ENCODE data around the gene FOSB. TPM values are rescaled to one million over a fixed set of nuclear protein-coding genes. Genes with fewer than 3 reads are reported as not detected.
A peak's percentile ranks its signal among the peaks of the same experiment; 100 is the strongest.

FOSB gene
- total and polyA plus RNA-seq, 4 donors: 0.18 to 1.3 (median 0.40) TPM

DNA sequence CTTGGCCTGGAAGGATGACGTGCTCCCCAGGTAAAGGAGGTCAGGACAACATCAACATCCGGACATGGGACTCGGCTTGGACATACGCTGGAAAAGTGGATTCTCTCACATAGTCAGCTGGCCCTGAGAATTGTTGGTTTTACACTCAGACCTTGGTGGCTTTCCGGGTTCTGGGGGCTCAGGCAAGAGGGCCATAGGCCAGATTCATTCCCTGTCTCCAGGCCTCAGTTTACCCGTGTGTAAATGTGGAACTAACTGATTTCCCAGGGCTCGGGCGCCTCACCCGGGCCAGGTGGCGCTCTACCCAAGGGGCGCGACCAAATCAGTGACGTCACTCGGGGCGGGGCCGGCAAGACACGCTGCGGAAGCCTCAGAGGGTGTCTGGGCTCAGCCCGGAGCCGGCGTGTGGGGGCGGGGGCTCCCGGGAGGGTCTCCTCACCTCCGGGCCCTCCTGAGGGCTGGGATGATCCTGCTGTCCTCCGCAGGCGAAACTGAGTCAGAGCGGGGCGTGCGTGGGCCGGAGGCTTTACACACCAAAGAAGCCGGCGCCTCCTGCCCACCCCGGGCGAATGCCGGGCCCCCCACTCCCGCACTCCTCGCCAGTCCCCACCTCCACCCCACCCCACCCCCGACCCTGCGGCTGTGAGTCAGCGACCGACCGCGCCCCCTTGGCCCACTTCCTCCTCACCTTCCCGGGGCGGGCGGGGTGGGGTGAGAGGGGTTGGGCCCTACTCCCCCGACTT lies 38.6 kb downstream of the FOSB start:
- peak overlapping the region; percentile 52 to 85 for H3K9ac ChIP-seq (ENCODE audit: low read depth in 1 of 2, low read length in 2 of 2)
- H3K27ac ChIP-seq (ENCODE audit: low read depth in 1 of 2, low read length in 2 of 2): peak overlapping the region; percentile 88 to 89
- H3K4me1 ChIP-seq (ENCODE audit: control insufficient read depth in 4 of 4, insufficient read depth in 4 of 4, low read length in 3 of 4): peaks cover 1 to 30% (median 16%) of the 10 kb centered on the region in 4 donors
- H3K9me3 ChIP-seq (ENCODE audit: control insufficient read depth in 4 of 4, low read length in 3 of 4): no peaks in the 10 kb centered on the region
- H3K4me3 ChIP-seq (ENCODE audit: low read depth in 1 of 3, low read length in 3 of 3): peak overlapping the region; percentile 79 to 96 (median 95)
- under 1% methylated on average over 47 of the region's 47 CpGs for WGBS
- no peaks in the 10 kb centered on the region for H3K27me3 ChIP-seq (ENCODE audit: control insufficient read depth in 4 of 4, insufficient read depth in 4 of 4, low read length in 3 of 4)
- no peaks in the 10 kb centered on the region for H3K36me3 ChIP-seq (ENCODE audit: control insufficient read depth in 4 of 4, insufficient read depth in 3 of 4, low read depth in 1 of 4, low read length in 3 of 4)
- DNase-seq (ENCODE audit: low spot score): peak; percentile 96
- TF ChIP-seq, protein P1, sequence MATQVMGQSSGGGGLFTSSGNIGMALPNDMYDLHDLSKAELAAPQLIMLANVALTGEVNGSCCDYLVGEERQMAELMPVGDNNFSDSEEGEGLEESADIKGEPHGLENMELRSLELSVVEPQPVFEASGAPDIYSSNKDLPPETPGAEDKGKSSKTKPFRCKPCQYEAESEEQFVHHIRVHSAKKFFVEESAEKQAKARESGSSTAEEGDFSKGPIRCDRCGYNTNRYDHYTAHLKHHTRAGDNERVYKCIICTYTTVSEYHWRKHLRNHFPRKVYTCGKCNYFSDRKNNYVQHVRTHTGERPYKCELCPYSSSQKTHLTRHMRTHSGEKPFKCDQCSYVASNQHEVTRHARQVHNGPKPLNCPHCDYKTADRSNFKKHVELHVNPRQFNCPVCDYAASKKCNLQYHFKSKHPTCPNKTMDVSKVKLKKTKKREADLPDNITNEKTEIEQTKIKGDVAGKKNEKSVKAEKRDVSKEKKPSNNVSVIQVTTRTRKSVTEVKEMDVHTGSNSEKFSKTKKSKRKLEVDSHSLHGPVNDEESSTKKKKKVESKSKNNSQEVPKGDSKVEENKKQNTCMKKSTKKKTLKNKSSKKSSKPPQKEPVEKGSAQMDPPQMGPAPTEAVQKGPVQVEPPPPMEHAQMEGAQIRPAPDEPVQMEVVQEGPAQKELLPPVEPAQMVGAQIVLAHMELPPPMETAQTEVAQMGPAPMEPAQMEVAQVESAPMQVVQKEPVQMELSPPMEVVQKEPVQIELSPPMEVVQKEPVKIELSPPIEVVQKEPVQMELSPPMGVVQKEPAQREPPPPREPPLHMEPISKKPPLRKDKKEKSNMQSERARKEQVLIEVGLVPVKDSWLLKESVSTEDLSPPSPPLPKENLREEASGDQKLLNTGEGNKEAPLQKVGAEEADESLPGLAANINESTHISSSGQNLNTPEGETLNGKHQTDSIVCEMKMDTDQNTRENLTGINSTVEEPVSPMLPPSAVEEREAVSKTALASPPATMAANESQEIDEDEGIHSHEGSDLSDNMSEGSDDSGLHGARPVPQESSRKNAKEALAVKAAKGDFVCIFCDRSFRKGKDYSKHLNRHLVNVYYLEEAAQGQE (IDR thresholded peaks at IDR 0.05): peak; percentile 68
- TF ChIP-seq SP1 (IDR thresholded peaks at IDR 0.05) (peak; percentile 67), FOXA2 (IDR thresholded peaks at IDR 0.05) (no peak), RAD21 (IDR thresholded peaks at IDR 0.05) (peak; percentile 30 to 43), RXRA (IDR thresholded peaks at IDR 0.05) (peak; percentile 45 to 55), NR2F2 (IDR thresholded peaks at IDR 0.05) (no peak), HNF4A (conservative IDR thresholded peaks at IDR 0.05) (no peak), FOXA1 (IDR thresholded peaks at IDR 0.05) (no peak), GABPA (IDR thresholded peaks at IDR 0.05 in 1 of 2, conservative IDR thresholded peaks at IDR 0.05 in 1 of 2) (no peak), EGR1 (IDR thresholded peaks at IDR 0.05; ENCODE audit: low read depth in 2 of 2) (peak in 1 of 2 donors; percentile 54), HNF4G (IDR thresholded peaks at IDR 0.05) (no peak), TAF1 (conservative IDR thresholded peaks at IDR 0.05) (no peak), YY1 (IDR thresholded peaks at IDR 0.05) (peak; percentile 38), JUND (IDR thresholded peaks at IDR 0.05) (peak; percentile 33 to 38)
- TF ChIP-seq, protein P2, sequence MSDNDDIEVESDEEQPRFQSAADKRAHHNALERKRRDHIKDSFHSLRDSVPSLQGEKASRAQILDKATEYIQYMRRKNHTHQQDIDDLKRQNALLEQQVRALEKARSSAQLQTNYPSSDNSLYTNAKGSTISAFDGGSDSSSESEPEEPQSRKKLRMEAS (IDR thresholded peaks at IDR 0.05): peak; percentile 45
- TF ChIP-seq, protein P3, sequence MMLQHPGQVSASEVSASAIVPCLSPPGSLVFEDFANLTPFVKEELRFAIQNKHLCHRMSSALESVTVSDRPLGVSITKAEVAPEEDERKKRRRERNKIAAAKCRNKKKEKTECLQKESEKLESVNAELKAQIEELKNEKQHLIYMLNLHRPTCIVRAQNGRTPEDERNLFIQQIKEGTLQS (IDR thresholded peaks at IDR 0.05): no peak
- TF ChIP-seq, protein P4, sequence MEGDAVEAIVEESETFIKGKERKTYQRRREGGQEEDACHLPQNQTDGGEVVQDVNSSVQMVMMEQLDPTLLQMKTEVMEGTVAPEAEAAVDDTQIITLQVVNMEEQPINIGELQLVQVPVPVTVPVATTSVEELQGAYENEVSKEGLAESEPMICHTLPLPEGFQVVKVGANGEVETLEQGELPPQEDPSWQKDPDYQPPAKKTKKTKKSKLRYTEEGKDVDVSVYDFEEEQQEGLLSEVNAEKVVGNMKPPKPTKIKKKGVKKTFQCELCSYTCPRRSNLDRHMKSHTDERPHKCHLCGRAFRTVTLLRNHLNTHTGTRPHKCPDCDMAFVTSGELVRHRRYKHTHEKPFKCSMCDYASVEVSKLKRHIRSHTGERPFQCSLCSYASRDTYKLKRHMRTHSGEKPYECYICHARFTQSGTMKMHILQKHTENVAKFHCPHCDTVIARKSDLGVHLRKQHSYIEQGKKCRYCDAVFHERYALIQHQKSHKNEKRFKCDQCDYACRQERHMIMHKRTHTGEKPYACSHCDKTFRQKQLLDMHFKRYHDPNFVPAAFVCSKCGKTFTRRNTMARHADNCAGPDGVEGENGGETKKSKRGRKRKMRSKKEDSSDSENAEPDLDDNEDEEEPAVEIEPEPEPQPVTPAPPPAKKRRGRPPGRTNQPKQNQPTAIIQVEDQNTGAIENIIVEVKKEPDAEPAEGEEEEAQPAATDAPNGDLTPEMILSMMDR (IDR thresholded peaks at IDR 0.05; ENCODE audit: low read depth, low read length, missing input control): no peak
- TF ChIP-seq, protein P5, sequence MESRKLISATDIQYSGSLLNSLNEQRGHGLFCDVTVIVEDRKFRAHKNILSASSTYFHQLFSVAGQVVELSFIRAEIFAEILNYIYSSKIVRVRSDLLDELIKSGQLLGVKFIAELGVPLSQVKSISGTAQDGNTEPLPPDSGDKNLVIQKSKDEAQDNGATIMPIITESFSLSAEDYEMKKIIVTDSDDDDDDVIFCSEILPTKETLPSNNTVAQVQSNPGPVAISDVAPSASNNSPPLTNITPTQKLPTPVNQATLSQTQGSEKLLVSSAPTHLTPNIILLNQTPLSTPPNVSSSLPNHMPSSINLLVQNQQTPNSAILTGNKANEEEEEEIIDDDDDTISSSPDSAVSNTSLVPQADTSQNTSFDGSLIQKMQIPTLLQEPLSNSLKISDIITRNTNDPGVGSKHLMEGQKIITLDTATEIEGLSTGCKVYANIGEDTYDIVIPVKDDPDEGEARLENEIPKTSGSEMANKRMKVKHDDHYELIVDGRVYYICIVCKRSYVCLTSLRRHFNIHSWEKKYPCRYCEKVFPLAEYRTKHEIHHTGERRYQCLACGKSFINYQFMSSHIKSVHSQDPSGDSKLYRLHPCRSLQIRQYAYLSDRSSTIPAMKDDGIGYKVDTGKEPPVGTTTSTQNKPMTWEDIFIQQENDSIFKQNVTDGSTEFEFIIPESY (IDR thresholded peaks at IDR 0.05): no peak

Data from liver (tissue), 9 donors.